ENCODE data around the gene NIFK. TPM values are rescaled to one million over a fixed set of nuclear protein-coding genes. Genes with fewer than 3 reads are reported as not detected.

NIFK gene
- total and polyA plus RNA-seq, 2 donors (not counting 1 experiment from before 2014, with no cell fraction given), result 9.2 to 56.3 TPM

- Mint-ChIP-seq H3K9me3 (ENCODE audit: insufficient read depth) (peaks cover 10% of the 10 kb centered on the region), H3K4me1 (no peaks in the 10 kb centered on the region), H3K4me3 (no peak overlapping the region), H3K27me3 (no peaks in the 10 kb centered on the region), H3K27ac (no peak overlapping the region)
- H3K4me1 ChIP-seq (ENCODE audit: control insufficient read depth in 2 of 2, insufficient read depth in 2 of 2, low read length in 2 of 2), result no peaks in the 10 kb centered on the region
- CTCF ChIA-PET, result no interaction called here
- TF ChIP-seq, protein P1, sequence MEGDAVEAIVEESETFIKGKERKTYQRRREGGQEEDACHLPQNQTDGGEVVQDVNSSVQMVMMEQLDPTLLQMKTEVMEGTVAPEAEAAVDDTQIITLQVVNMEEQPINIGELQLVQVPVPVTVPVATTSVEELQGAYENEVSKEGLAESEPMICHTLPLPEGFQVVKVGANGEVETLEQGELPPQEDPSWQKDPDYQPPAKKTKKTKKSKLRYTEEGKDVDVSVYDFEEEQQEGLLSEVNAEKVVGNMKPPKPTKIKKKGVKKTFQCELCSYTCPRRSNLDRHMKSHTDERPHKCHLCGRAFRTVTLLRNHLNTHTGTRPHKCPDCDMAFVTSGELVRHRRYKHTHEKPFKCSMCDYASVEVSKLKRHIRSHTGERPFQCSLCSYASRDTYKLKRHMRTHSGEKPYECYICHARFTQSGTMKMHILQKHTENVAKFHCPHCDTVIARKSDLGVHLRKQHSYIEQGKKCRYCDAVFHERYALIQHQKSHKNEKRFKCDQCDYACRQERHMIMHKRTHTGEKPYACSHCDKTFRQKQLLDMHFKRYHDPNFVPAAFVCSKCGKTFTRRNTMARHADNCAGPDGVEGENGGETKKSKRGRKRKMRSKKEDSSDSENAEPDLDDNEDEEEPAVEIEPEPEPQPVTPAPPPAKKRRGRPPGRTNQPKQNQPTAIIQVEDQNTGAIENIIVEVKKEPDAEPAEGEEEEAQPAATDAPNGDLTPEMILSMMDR (IDR thresholded peaks at IDR 0.05), result no peak
- no peak for TF ChIP-seq EZH2 (IDR thresholded peaks at IDR 0.05; ENCODE audit: borderline replicate concordance, insufficient read depth, low read depth, low read length, poor library complexity, severe bottlenecking)
- no peaks in the 10 kb centered on the region for H4K20me1 ChIP-seq (ENCODE audit: control insufficient read depth, insufficient read depth, low read length, poor library complexity, severe bottlenecking)
- DNase-seq, result no peak
- H2AFZ ChIP-seq (ENCODE audit: insufficient read depth, low read depth, low read length, poor library complexity, severe bottlenecking), result no peak overlapping the region
- ATAC-seq (ENCODE audit: low read depth), result no peak
- H3K79me2 ChIP-seq (ENCODE audit: control insufficient read depth, insufficient read depth, low read length), result no peaks in the 10 kb centered on the region
- H3K9me3 ChIP-seq (ENCODE audit: control extremely low read depth in 1 of 3, control insufficient read depth in 2 of 3, insufficient read depth in 1 of 3, low read length in 2 of 3), result peaks cover 0 to 28% (median 26%) of the 10 kb centered on the region in 3 donors
- no peak overlapping the region for H3K27ac ChIP-seq (ENCODE audit: low read length in 2 of 2)
- no peak overlapping the region for H3K4me3 ChIP-seq (ENCODE audit: control extremely low read depth in 1 of 5, extremely low read depth in 1 of 5, insufficient read depth in 1 of 5, low read depth in 2 of 5, low read length in 4 of 5)
- POLR2A ChIA-PET, result no interaction called here
- H3K9ac ChIP-seq (ENCODE audit: low read length), result no peak overlapping the region
- H3K36me3 ChIP-seq (replicated peaks in 1 of 2; ENCODE audit: control extremely low read depth in 1 of 2, control insufficient read depth in 1 of 2, extremely low read depth in 1 of 2, insufficient read depth in 2 of 2, low read length in 1 of 2), result no peaks in the 10 kb centered on the region
- H3K27me3 ChIP-seq (replicated peaks in 1 of 4; ENCODE audit: control extremely low read depth in 1 of 4, control insufficient read depth in 3 of 4, insufficient read depth in 4 of 4, low read length in 3 of 4), result no peaks in the 10 kb centered on the region
- H3K4me2 ChIP-seq (replicated peaks; ENCODE audit: low read depth, low read length, poor library complexity, severe bottlenecking), result no peak overlapping the region
- intact Hi-C loops (cut with micrococcal nuclease), result no loop called here
- WGBS (ENCODE audit: insufficient coverage), result 94% methylated on average over 19 of the region's 19 CpGs
These were observed 50.5 kb downstream of the NIFK start for GRCh38 chr2:121686218-121686617.

DNA sequence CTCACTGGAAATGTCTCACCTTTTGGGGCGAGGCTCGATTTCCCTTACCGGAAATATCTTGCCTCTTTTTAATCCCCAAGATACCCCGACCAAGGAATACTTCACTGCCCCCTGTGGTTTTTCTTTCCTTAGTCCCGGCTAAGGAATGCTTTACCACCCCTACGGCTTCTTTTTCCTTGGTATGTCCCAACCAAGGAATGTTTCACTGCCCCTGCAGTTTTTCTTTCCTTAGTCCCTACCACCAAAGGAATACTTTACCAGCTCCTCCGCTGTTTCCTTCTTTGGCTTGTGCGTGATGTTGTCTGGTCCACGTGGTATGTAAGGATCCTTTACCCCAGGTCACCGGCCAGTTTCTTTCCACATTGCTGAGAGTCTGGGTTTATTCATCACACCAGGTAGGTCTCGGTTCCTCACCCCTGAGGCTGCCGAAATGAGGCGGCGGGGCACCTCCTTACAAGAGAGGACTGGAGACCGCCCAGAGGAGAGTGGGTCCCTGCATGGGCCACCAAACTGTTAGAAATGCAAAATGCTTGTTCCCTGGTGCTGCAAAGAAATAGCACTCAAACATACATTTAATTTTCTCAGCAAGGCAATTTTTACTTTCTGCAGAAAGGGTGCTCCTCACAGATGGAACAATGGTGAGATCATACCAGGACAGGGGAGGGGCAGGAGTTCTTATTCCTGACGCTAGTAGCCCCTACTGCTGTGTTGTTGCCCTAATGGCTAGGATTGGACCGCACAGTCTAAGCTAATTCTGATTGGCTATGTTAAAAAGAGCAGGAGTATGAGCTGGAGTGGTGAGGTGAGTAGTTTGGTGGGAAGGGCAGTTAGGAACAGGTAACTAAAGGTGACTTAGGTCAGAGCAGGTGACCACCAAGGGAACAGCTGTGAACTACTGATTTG is 54.0 kb downstream of the NIFK start:
- Histone ChIP-seq H3K4me3 (ENCODE audit: control extremely low read depth in 1 of 5, extremely low read depth in 1 of 5, insufficient read depth in 1 of 5, low read depth in 2 of 5, low read length in 4 of 5) (no peak overlapping the region), H3K27ac (ENCODE audit: low read length in 2 of 2) (no peak overlapping the region), H3K4me2 (replicated peaks; ENCODE audit: low read depth, low read length, poor library complexity, severe bottlenecking) (no peak overlapping the region), H3K9ac (ENCODE audit: low read length) (no peak overlapping the region), H3K27me3 (replicated peaks in 1 of 4; ENCODE audit: control extremely low read depth in 1 of 4, control insufficient read depth in 3 of 4, insufficient read depth in 4 of 4, low read length in 3 of 4) (no peaks in the 10 kb centered on the region), H4K20me1 (ENCODE audit: control insufficient read depth, insufficient read depth, low read length, poor library complexity, severe bottlenecking) (no peaks in the 10 kb centered on the region), H2AFZ (ENCODE audit: insufficient read depth, low read depth, low read length, poor library complexity, severe bottlenecking) (no peak overlapping the region), H3K36me3 (replicated peaks in 1 of 2; ENCODE audit: control extremely low read depth in 1 of 2, control insufficient read depth in 1 of 2, extremely low read depth in 1 of 2, insufficient read depth in 2 of 2, low read length in 1 of 2) (no peaks in the 10 kb centered on the region), H3K79me2 (ENCODE audit: control insufficient read depth, insufficient read depth, low read length) (no peaks in the 10 kb centered on the region), H3K9me3 (ENCODE audit: control extremely low read depth in 1 of 3, control insufficient read depth in 2 of 3, insufficient read depth in 1 of 3, low read length in 2 of 3) (peaks cover 2 to 28% (median 26%) of the 10 kb centered on the region in 3 donors), H3K4me1 (ENCODE audit: control insufficient read depth in 2 of 2, insufficient read depth in 2 of 2, low read length in 2 of 2) (no peaks in the 10 kb centered on the region)
- WGBS (ENCODE audit: insufficient coverage), result 94% methylated on average over 13 of the region's 17 CpGs
- no peak for TF ChIP-seq EZH2 (IDR thresholded peaks at IDR 0.05; ENCODE audit: borderline replicate concordance, insufficient read depth, low read depth, low read length, poor library complexity, severe bottlenecking)
- TF ChIP-seq, protein P1 (IDR thresholded peaks at IDR 0.05), result no peak
- Mint-ChIP-seq H3K9me3 (ENCODE audit: insufficient read depth) (peaks cover 19% of the 10 kb centered on the region), H3K4me1 (peaks cover 2% of the 10 kb centered on the region), H3K4me3 (no peak overlapping the region), H3K27ac (no peak overlapping the region), H3K27me3 (no peaks in the 10 kb centered on the region)
- POLR2A ChIA-PET, result no interaction called here
- ATAC-seq (ENCODE audit: low read depth) (no peak), DNase-seq (no peak)
- intact Hi-C loops (cut with micrococcal nuclease), result no loop called here
- CTCF ChIA-PET, result no interaction called here
